GM12873 (cell line): ENCODE results near the gene DENND2D.

Experiments
- CTCF ChIP-seq: IDR thresholded peaks from 2 replicates; pipeline ENCODE4 v1.5.1; 2012; ENCODE audit warnings: low read depth, mild to moderate bottlenecking, moderate library complexity, low read length, control low read depth; ENCODE audit not compliant: insufficient read depth; ENCODE audit errors: missing control alignments

Gene DENND2D

GRCh38 chr1:111214074-111214801, 13.8 kb upstream of the DENND2D start:
- TF ChIP-seq CTCF, result no peak

GRCh38 chr1:111213412-111213811, 13.0 kb upstream of the DENND2D start:
- no peak for TF ChIP-seq CTCF

GRCh38 chr1:111212634-111213335, 12.3 kb upstream of the DENND2D start:
- TF ChIP-seq CTCF, result no peak

- TF ChIP-seq CTCF, result no peak
These were observed 11.5 kb upstream of the DENND2D start for GRCh38 chr1:111211921-111212320.

- no peak for TF ChIP-seq CTCF
These were observed 9.2 kb upstream of the DENND2D start for GRCh38 chr1:111209622-111210021.

GRCh38 chr1:111208921-111209320, 8.5 kb upstream of the DENND2D start:
- TF ChIP-seq CTCF, result no peak

GRCh38 chr1:111205714-111206050, 5.2 kb upstream of the DENND2D start:
- no peak for TF ChIP-seq CTCF
